ENCODE results near the gene NOD2. TPM values are rescaled to one million over a fixed set of nuclear protein-coding genes. Genes with fewer than 3 reads are reported as not detected.

NOD2 gene
- total RNA-seq, 1 experiment from 2014 or later: 0.17 TPM

GRCh38 chr16:50739031-50739430 is 45.6 kb downstream of the NOD2 start:
- Histone ChIP-seq H3K9me3 (ENCODE audit: control insufficient read depth, low read depth, low read length) (no peaks in the 10 kb centered on the region), H3K14ac (ENCODE audit: insufficient read depth, low read length) (no peak overlapping the region), H2BK20ac (ENCODE audit: low read depth, low read length, poor library complexity, severe bottlenecking) (no peak overlapping the region), H3K18ac (ENCODE audit: insufficient read length, low read depth, low read length) (no peak overlapping the region), H3K79me1 (ENCODE audit: insufficient read depth, low read depth, low read length, poor library complexity, severe bottlenecking) (no peaks in the 10 kb centered on the region), H3K4ac (ENCODE audit: low read depth, low read length) (no peak overlapping the region), H3K27ac (ENCODE audit: insufficient read length, low read depth, low read length) (no peak overlapping the region), H3K27me3 (ENCODE audit: insufficient read depth, low read length) (no peaks in the 10 kb centered on the region), H3K56ac (ENCODE audit: insufficient read length, low read depth, low read length) (no peak overlapping the region), H2AK5ac (ENCODE audit: insufficient read length, low read length) (no peak overlapping the region), H3K4me1 (ENCODE audit: insufficient read depth, low read length) (0 out of 2 replicates have a peak, but pooled peaks cover 3% of the 10 kb centered on the region), H3K23me2 (ENCODE audit: insufficient read length, low read depth, low read length, poor library complexity, severe bottlenecking) (peaks cover 3% of the 10 kb centered on the region), H2BK15ac (ENCODE audit: low read depth, low read length) (no peak overlapping the region), H4K91ac (ENCODE audit: insufficient read length, low read depth, low read length) (no peak overlapping the region), H4K20me1 (ENCODE audit: control insufficient read depth, insufficient read depth, insufficient read length) (no peaks in the 10 kb centered on the region), H4K8ac (replicated peaks; ENCODE audit: insufficient read length, low read depth, low read length) (no peak overlapping the region), H3K4me2 (ENCODE audit: insufficient read depth, insufficient read length, low read length) (no peak overlapping the region), H3K9ac (ENCODE audit: extremely low read depth, insufficient read length, low read length) (no peak overlapping the region), H2BK5ac (ENCODE audit: insufficient read length, low read length) (no peak overlapping the region), H2BK12ac (ENCODE audit: insufficient read length, low read depth, low read length) (no peak overlapping the region), H3T11ph (ENCODE audit: low read length) (no peak overlapping the region), H2BK120ac (ENCODE audit: low read depth, low read length, poor library complexity, severe bottlenecking) (no peak overlapping the region), H2AFZ (ENCODE audit: low read length) (no peak overlapping the region), H4K5ac (ENCODE audit: insufficient read length, low read depth, low read length) (no peak overlapping the region), H3K23ac (ENCODE audit: insufficient read length, low read depth, low read length) (no peak overlapping the region), H3K79me2 (ENCODE audit: insufficient read depth, low read length) (no peaks in the 10 kb centered on the region)
- DNase-seq: no peak
- Mint-ChIP-seq H3K9me3 (no peaks in the 10 kb centered on the region), H3K27me3 (ENCODE audit: low read depth) (peaks cover 28% of the 10 kb centered on the region), H3K4me1 (peaks cover 16 to 20% of the 10 kb centered on the region in 2 experiments), H3K4me3 (no peak overlapping the region), H3K27ac (no peak overlapping the region), H3K36me3 (ENCODE audit: insufficient read depth in 1 of 3, low read depth in 3 of 3) (no peaks in the 10 kb centered on the region)
- no CpG with 5 or more reads among the region's 1 CpG for WGBS (ENCODE audit: extremely low coverage, insufficient read length, low lambda C conversion rate)
- TF ChIP-seq CTCF (conservative IDR thresholded peaks at IDR 0.05): no peak

All from H9 (cell line).